Stimulated activated CD8-positive, alpha-beta memory T cell treated with anti-CD3 and anti-CD28 coated beads, Interleukin-12 subunit alpha, Interleukin-12 subunit beta, amount 100 ng/mL, for 1 hour (primary cell): ENCODE results near the gene VAMP5.
A peak's percentile ranks its signal among the peaks of the same experiment; 100 is the strongest.
"Not testable (repeated sequence)": the region's sequence is repeated elsewhere in the genome, so short reads cannot be mapped to it uniquely, and the experiment has no call there.

Source experiments
- DNase-seq: peaks from one replicate; pipeline ENCODE4 v3.0.0-alpha.2; 2020; ENCODE audit warnings: low read depth

The VAMP5 gene

GRCh38 chr2:85584857-85585780 lies 888 bp downstream of the VAMP5 start:
- DNase-seq: no peak

DNA sequence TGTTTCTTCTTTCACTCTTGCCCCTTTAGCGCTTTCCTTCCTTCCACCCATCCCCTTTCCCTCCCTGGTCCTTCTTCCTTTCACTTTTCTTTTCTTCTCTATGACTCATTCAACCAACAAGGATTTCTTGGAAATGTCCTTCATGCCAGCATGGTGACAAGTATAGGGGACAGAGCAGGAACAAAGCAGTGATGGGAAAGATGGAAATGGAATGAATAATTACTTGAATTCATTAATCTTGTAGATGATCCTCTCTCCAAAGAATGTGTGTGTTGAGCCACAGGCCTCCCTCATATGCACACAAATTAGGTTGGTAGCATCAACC lies 1.5 kb downstream of the VAMP5 start:
- no peak for DNase-seq

GRCh38 chr2:85588236-85588635 lies 4.0 kb downstream of the VAMP5 start:
- no peak for DNase-seq

DNA sequence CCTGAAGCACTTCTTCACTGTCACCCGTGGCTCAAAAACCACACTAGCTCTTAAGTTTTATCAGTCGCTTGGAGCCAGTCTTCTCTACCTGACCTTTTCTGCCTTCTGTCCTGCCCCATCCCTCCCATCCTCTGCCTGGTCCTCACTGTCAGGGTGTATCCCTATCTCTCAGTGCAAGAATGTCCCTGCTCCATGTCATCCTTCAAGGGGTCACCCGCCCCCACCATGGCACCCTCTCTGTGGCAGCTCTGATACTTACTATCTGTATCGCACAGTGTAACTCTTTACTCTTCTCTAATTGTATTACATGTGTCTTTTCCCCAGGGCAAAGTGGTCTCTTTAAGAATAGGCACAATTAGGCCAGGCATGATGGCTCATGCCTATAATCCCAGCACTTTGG lies 4.4 kb downstream of the VAMP5 start:
- no peak for DNase-seq

GRCh38 chr2:85589181-85589580 lies 5.0 kb downstream of the VAMP5 start:
- no peak for DNase-seq

- no peak for DNase-seq
These were observed 6.0 kb downstream of the VAMP5 start for GRCh38 chr2:85589982-85590791.

DNA sequence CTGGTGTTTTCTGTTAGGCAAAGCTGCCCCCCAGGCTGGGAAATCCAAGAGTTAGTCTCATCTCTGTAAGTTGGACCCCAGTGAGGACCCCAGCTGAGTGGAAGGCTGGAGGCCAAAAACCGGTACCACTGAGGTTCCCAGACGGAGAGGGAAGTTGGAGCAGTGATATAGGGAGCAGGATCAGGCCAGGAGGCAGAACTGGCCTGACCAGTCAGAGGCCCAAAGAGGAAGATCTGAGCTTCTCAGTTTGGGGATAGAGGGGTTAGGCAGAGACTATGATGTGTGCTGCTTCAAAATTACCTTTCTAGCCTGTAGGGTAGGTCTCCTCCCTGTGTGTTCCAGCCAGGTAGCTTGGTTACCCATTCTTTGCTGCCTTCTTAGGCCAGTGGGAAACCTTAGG lies 6.7 kb downstream of the VAMP5 start:
- DNase-seq: no peak

- no peak for DNase-seq
These were observed 7.3 kb downstream of the VAMP5 start for GRCh38 chr2:85591563-85591962.

- not testable (repeated sequence) for DNase-seq
These were observed 8.1 kb downstream of the VAMP5 start for GRCh38 chr2:85592299-85592698.

GRCh38 chr2:85593023-85593422 lies 8.8 kb downstream of the VAMP5 start:
- no peak for DNase-seq

DNA sequence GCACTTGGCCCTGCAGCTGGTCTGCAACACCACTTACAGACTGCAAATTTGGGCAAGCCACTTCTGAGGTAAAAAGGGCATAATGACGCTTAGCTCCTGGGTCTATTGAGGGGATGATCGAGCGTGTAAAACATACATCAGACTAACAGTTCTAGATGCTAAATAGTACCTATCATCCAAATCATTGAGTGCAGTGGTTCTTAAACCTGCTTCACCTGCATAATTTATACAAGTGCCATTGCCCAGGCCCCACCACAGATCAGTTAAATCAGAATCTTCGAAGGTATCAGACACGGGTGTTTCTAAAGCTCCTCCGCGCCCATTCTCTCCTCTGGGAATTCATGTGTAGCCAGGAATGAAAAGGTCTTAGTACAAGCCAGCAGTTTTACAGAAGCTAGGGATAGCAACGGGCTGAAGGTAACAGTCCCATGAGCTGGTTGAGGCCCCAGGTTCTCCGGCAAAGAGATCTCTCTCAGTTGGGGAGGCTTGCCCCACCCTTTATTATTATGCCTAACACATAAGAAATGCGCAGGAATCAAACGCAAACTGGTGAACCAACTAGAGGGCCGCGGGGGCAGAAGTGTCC lies 10.6 kb downstream of the VAMP5 start:
- DNase-seq: no peak

DNA sequence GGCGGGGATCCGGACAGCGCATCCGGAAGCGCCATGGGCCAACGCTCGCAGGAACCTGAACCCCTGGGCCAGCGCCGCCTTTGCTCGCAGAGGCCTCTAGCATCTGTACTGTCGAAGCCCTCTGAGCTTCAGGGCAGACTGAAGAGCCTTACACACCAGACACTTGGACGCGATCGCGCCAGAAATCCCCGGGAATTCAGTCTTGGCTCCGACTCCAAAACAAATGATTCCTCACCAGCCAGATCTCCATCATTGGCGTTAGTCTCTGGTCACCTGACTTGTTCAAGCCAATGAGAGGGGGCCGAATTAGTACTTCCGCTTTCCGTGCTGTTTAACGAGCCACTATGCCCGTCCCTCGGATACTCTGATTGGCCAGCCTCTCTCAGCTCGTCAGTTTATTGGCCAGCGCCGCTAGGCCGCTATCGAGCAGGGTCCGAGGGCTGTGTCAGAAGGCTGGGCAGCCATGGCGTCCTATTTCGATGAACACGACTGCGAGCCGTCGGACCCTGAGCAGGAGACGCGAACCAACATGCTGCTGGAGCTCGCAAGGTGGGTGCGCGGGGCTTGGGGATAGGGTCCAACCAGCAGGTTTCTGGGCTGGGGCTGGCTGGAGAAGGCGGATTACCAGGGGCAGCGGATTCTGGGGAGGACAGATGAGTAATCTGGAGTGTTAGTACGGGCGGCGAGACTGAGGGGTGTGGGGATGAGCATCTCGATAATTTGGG lies 11.2 kb downstream of the VAMP5 start, which contains the start of gene RNF181:
TSS of gene RNF181 (plus strand) at position 445 of the 725 bp plus-strand sequence. CDS start at position 464, 19 bp downstream.
- DNase-seq: peak; percentile 85

DNA sequence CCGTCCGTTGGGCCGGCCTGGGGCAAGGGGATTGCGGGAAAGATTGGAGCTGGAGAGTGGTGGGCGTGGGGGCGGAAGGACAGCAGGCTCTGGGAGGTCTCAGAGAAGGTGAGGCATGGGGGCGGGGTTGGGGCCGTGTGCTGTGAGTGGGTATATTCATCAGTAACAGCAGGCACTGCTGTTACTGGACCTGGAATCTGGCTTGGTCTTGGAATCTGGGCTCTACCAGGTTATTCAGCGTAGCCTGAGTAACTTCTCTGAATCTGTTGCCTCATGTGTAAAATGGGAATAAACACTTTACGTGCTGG lies 11.7 kb downstream of the VAMP5 start:
- DNase-seq: no peak

GRCh38 chr2:85596486-85597143 lies 12.4 kb downstream of the VAMP5 start:
- DNase-seq: no peak

DNA sequence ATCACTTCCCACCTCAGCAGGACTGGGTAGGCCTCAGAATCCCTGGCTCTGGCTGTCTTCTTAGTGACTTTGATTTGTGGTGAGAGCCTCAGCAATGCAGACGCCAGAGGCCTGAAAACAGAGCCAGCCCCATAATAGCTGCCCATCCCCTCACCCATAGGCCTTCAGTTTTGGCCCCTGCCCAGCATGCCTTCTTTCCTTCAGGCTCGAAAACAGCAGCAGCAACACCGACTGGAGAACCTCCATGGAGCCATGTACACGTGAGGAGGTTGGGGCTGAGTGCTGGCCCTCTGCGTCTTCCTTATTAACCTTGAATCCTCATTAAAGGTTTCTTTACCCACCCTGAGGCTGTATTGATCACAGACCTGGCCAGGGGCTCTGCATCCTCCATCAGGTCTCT lies 13.0 kb downstream of the VAMP5 start:
- DNase-seq: no peak

DNA sequence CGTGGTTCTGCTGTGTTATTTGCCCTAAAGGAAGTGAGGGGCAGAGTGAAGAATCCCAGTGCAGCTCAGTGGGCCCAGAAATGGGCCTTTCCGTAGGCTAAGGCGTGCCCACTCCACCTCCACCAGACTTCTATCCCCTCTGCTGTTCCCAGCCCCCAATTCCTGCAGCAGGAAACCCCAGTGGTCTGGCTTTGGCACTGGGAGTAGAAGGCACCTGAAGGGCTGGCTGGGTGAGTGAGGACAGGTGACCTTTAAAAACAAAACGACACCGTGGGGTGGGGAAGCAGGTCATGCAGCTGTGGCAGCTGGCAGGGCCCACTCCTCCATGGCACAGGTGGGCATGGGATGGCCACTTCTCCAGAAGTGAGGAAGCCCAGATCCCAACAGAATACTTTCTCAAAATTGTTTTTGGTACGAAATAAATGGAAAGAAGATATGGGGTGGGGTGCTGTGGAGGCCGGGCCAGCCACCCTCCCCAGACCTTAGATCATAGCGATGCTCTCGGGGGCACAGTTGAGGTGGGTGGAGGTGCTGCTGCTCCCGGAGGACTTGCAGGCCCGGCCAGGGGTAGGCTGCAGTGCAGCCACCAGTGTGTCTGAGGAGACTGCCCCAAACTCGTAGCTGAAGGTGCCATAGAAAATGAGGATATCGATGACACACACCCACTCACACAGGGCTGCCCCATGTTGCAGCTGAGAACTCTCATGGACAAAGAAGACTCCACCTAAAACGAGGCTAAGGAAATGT lies 14.5 kb downstream of the VAMP5 start:
- no peak for DNase-seq

DNA sequence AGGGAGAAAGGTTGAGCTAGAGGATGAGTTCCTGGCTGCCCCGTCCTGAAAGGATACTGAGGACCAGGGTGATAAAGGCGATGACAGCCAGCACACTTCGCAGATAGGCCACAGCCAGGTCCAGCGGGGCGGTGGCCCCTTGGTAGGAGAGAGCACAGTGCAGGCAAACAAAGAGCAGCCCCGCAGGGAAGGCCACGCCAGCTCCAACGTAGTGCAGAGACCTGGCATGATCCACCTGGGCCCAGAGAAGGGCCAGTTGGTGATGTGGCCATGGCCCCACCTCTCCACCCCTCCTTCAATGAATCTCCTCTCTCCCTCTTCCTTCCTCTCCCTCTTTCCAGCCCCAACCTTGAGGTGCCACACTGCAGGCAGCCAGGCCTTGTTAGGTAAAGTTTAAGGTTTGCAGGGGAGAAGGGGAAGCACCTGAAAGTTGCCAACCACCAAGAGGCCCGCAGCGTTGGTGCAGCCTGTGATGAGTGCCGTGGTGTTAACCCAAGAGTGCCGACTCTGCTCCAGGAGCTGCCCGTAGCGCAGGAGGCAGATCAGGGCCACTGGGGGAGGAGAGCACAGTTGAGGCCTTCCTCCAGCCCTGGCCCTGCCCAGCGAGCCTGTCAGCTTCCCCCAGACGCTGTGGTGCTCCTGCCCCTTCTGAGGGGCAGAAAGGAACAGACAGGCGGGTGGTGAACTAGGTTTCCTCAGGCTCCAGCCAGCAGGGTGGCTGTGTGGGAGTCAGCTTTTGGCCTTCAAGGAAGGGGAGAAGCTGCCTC lies 15.4 kb downstream of the VAMP5 start:
- DNase-seq: no peak

DNA sequence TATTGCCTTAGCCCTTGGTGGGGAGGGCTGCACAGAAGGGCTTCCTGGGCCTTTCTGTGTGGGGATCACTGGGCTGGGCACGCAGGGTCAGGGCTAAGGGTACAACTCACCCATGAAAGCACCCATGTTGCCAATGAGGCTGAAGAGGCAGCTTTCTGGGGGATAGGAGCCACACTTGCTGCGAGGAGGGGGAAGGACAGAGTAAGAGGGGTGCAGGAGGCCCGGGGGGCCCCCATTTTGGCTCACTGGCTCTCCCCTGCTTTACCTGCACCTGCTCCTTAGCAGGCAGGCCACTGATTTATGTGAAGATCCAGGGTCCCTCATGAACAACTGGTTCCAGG lies 16.0 kb downstream of the VAMP5 start:
- no peak for DNase-seq

DNA sequence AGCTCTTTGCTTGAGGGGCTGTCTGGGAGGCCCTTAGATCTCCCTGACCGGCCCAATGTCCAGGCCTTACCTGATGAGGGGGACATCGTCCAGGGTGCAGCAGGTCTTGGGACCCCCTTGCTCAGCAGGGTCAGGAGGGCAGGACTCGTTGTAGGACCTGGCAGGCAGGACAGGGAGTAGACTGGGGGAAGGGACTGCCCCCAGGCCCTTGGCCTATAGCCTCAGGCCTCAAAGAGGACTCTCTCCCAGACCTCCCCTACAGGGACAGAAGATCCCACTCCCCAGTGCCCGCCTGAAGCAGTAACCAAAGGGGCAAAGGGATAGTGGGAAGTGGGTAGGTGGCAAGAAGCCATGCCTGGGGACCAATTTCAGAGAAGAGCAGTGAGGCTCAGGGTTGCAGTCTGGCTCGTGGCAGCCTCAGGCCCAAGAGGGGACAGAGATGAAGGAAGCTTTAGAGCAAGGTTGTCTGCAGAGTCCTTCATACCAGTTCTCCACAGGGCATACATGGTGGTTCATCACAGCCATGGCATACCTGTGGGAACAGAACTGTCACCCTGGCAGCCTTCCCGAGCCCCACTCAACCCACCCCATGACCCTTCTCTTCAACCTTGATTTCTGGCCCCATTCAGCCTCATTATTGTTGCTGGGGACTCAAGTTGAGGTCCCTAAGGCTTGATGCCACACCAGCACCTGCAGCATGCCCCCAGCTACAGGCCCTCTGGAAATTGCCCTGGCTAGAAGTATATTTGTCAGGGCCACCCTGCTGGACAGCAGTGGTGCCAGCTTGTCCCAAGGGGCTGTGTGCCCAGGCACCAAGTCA lies 16.9 kb downstream of the VAMP5 start:
- DNase-seq: no peak
